ENCODE results near the gene DOK5.

The DOK5 gene

GRCh38 chr20:54512694-54513093 lies 37.3 kb downstream of the DOK5 start:
- H3K27ac ChIP-seq = no peak overlapping the region

GRCh38 chr20:54514028-54514607 lies 38.7 kb downstream of the DOK5 start:
- no peak overlapping the region for H3K27ac ChIP-seq
- TF ChIP-seq ZFX (IDR thresholded peaks at IDR 0.05; ENCODE audit: borderline replicate concordance) = no peak
- TF ChIP-seq, protein P1, sequence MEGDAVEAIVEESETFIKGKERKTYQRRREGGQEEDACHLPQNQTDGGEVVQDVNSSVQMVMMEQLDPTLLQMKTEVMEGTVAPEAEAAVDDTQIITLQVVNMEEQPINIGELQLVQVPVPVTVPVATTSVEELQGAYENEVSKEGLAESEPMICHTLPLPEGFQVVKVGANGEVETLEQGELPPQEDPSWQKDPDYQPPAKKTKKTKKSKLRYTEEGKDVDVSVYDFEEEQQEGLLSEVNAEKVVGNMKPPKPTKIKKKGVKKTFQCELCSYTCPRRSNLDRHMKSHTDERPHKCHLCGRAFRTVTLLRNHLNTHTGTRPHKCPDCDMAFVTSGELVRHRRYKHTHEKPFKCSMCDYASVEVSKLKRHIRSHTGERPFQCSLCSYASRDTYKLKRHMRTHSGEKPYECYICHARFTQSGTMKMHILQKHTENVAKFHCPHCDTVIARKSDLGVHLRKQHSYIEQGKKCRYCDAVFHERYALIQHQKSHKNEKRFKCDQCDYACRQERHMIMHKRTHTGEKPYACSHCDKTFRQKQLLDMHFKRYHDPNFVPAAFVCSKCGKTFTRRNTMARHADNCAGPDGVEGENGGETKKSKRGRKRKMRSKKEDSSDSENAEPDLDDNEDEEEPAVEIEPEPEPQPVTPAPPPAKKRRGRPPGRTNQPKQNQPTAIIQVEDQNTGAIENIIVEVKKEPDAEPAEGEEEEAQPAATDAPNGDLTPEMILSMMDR (IDR thresholded peaks at IDR 0.05) = no peak

More at GRCh38 chr20:54512694-54513093, 37.3 kb downstream of the DOK5 start:
- TF ChIP-seq, protein P1 (IDR thresholded peaks at IDR 0.05) = no peak
- TF ChIP-seq ZFX (IDR thresholded peaks at IDR 0.05; ENCODE audit: borderline replicate concordance) = no peak

DNA sequence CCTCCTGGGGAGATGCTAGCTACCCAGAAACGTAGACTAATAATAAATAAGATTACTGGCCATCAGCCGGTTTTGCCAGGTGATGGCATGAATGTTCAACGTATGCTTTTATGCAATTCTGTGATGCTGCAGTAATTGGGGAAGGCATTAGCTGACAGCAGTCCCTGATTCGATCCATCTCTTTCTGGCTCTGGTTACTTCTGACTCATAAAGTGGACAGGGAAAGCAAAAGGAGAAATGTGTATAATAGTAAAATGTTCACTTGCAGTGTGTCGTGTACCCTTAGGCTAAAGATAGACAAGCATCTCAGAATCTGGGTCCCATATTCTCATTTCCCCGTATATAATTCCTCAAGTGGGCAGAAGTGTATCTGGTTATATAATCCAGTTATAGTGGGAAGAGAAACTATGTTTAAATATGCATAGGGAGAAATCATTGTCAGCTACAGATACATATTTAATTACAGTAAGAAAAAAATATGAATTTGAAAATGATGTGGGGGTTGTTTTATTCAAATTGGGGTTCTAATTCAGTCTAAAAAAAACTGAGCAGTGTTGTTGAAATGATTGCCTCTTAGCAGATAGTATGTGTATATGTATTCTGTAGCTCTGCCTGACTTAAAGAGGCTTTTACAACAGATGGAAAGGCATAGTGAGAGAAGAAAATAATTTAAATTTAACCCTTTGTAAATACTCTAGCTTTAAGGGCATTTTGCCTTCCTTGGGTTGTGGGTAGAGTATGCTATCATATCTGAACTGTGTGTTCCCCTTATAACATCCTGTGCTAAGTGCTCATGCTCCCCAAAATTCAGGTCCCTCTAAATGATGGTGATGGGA lies 40.6 kb downstream of the DOK5 start:
- no peak overlapping the region for H3K27ac ChIP-seq
- TF ChIP-seq, protein P1 (IDR thresholded peaks at IDR 0.05) = no peak
- no peak for TF ChIP-seq ZFX (IDR thresholded peaks at IDR 0.05; ENCODE audit: borderline replicate concordance)

- TF ChIP-seq, protein P1 (IDR thresholded peaks at IDR 0.05) = no peak
- no peak for TF ChIP-seq ZFX (IDR thresholded peaks at IDR 0.05; ENCODE audit: borderline replicate concordance)
- H3K27ac ChIP-seq = no peak overlapping the region
Observed at GRCh38 chr20:54517241-54517975, 42.0 kb downstream of the DOK5 start.

GRCh38 chr20:54524849-54525248 lies 49.5 kb downstream of the DOK5 start:
- H3K27ac ChIP-seq = no peak overlapping the region
- TF ChIP-seq, protein P1 (IDR thresholded peaks at IDR 0.05) = no peak
- no peak for TF ChIP-seq ZFX (IDR thresholded peaks at IDR 0.05; ENCODE audit: borderline replicate concordance)

DNA sequence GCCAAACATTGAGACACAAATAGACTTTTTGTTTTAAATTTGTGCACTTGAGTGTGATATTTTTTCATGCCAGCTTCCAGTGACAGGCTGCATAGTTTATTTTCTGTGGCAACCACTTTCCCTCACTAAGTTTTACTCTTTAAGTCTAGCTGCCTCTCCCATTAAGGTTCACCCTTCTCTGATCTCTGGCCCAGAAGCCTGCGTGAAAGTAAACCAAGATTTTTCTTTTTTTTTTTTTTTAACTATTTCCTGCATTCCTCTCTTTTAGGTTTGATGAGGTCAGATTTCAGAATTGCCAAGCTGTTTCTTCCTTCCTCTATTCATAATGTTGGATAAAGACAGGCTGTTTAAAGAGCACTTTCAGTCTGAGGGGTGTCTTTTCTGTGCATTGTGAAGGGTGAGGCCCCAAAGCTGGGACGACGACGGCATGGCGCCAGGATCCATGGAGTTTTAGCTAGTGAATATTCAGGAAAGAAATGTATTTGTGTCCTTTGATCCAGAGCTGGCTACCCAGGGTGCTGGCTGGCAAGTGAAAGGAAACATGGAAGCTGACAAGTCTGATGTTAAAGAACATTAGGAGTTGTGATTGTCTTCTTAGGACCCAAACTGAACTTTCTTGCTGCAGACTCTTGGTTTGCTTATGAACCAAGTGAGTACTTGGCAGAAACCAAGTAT lies 50.7 kb downstream of the DOK5 start:
- H3K27ac ChIP-seq = no peak overlapping the region
- TF ChIP-seq ZFX (IDR thresholded peaks at IDR 0.05; ENCODE audit: borderline replicate concordance) = no peak
- TF ChIP-seq, protein P1 (IDR thresholded peaks at IDR 0.05) = no peak

Measured in 22Rv1 (cell line).